ENCODE measurements around the gene CHTF18. TPM values are rescaled to one million over a fixed set of nuclear protein-coding genes. Genes with fewer than 3 reads are reported as not detected.

The CHTF18 gene
- total RNA-seq, 1 experiment from 2014 or later = 120 TPM

DNA sequence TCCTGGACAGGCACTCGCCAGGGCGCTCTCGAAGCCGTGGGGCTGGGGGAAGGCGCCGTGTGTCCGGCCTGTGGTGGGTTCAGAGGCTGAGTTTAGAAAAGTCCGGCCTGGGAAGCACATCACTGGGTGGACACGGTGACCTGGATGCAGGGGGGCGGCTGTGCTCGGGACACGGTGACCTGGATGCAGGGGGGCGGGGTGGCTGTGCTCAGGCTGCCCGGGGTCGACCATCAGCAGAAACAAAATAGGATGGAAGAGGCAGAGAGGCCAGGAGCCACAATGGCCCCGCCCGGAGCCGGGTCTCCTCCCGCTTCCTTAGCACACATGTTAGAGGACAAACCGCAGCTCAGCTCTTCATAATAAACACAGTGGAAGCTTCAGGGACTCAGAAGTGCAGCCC lies 55.4 kb downstream of the CHTF18 start:
- WGBS (ENCODE audit: extremely low coverage, insufficient read length, low lambda C conversion rate) = no CpG with 5 or more reads among the region's 20 CpGs
- no peak overlapping the region for H3K4me3 Mint-ChIP-seq
- H3K23ac ChIP-seq (ENCODE audit: insufficient read length, low read depth, low read length) = no peak overlapping the region

More for the DNA sequence above, 55.4 kb downstream of the CHTF18 start:
- Histone ChIP-seq H4K5ac (ENCODE audit: insufficient read length, low read depth, low read length) (no peak overlapping the region), H2AK5ac (ENCODE audit: insufficient read length, low read length) (no peak overlapping the region), H3K9ac (ENCODE audit: extremely low read depth, insufficient read length, low read length) (no peak overlapping the region), H3K79me1 (ENCODE audit: insufficient read depth, low read depth, low read length, poor library complexity, severe bottlenecking) (no peaks in the 10 kb centered on the region), H3K4me2 (ENCODE audit: insufficient read depth, insufficient read length, low read length) (no peak overlapping the region), H3K18ac (ENCODE audit: insufficient read length, low read depth, low read length) (no peak overlapping the region), H4K91ac (ENCODE audit: insufficient read length, low read depth, low read length) (no peak overlapping the region), H3K27me3 (ENCODE audit: insufficient read depth, low read length) (no peaks in the 10 kb centered on the region), H3T11ph (ENCODE audit: low read length) (no peak overlapping the region), H2BK120ac (ENCODE audit: low read depth, low read length, poor library complexity, severe bottlenecking) (no peak overlapping the region), H4K8ac (replicated peaks; ENCODE audit: insufficient read length, low read depth, low read length) (no peak overlapping the region), H2BK15ac (ENCODE audit: low read depth, low read length) (no peak overlapping the region), H3K4me1 (ENCODE audit: insufficient read depth, low read length) (no peaks in the 10 kb centered on the region), H4K20me1 (ENCODE audit: control insufficient read depth, insufficient read depth, insufficient read length) (no peaks in the 10 kb centered on the region), H3K56ac (ENCODE audit: insufficient read length, low read depth, low read length) (no peak overlapping the region), H3K23me2 (ENCODE audit: insufficient read length, low read depth, low read length, poor library complexity, severe bottlenecking) (no peaks in the 10 kb centered on the region), H3K4ac (ENCODE audit: low read depth, low read length) (no peak overlapping the region), H3K79me2 (ENCODE audit: insufficient read depth, low read length) (no peaks in the 10 kb centered on the region), H3K27ac (ENCODE audit: insufficient read length, low read depth, low read length) (no peak overlapping the region), H3K9me3 (ENCODE audit: control insufficient read depth, low read depth, low read length) (no peaks in the 10 kb centered on the region), H2AFZ (ENCODE audit: low read length) (no peak overlapping the region), H2BK5ac (ENCODE audit: insufficient read length, low read length) (no peak overlapping the region), H2BK20ac (ENCODE audit: low read depth, low read length, poor library complexity, severe bottlenecking) (no peak overlapping the region), H3K14ac (ENCODE audit: insufficient read depth, low read length) (no peak overlapping the region), H2BK12ac (ENCODE audit: insufficient read length, low read depth, low read length) (no peak overlapping the region)
- Mint-ChIP-seq H3K27ac (no peak overlapping the region; a peak in 1 of 7 replicates), H3K9me3 (peaks cover 11 to 20% of the 10 kb centered on the region in 2 experiments; a peak in 4 of 5 replicates), H3K36me3 (ENCODE audit: insufficient read depth in 1 of 3, low read depth in 3 of 3) (no peaks in the 10 kb centered on the region), H3K4me1 (peaks cover 2 to 3% of the 10 kb centered on the region in 2 experiments; a peak in 2 of 4 replicates), H3K27me3 (ENCODE audit: low read depth) (peaks cover 8% of the 10 kb centered on the region)
- TF ChIP-seq, protein P1, sequence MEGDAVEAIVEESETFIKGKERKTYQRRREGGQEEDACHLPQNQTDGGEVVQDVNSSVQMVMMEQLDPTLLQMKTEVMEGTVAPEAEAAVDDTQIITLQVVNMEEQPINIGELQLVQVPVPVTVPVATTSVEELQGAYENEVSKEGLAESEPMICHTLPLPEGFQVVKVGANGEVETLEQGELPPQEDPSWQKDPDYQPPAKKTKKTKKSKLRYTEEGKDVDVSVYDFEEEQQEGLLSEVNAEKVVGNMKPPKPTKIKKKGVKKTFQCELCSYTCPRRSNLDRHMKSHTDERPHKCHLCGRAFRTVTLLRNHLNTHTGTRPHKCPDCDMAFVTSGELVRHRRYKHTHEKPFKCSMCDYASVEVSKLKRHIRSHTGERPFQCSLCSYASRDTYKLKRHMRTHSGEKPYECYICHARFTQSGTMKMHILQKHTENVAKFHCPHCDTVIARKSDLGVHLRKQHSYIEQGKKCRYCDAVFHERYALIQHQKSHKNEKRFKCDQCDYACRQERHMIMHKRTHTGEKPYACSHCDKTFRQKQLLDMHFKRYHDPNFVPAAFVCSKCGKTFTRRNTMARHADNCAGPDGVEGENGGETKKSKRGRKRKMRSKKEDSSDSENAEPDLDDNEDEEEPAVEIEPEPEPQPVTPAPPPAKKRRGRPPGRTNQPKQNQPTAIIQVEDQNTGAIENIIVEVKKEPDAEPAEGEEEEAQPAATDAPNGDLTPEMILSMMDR (conservative IDR thresholded peaks at IDR 0.05) = no peak
- DNase-seq = no peak
